Measurements from ENCODE around the gene TSPAN2. TPM values are rescaled to one million over a fixed set of nuclear protein-coding genes. Genes with fewer than 3 reads are reported as not detected.

The TSPAN2 gene
- total and polyA plus RNA-seq, 8 donors: 1.6 to 10.2 (median 2.6) TPM

DNA sequence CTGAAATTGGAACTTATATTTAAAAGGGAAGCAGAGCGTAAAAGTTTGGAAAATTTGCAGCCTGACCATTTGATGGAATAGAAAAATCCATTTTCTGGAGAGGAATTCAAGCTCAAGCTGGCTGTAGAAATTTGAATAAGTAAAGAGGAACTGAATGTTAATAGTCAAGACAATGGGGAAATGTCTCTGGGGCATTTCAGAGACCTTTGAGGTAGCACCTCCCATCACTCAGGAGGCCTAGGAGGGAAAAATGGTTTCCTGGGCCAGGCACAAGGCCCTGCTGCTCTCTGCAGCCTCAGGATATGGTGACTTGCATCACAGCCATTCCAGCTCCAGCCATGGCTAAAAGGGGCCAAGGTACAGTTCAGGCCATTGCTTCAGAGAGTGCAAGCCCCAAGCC is 77.3 kb downstream of the TSPAN2 start:
- H3K36me3 ChIP-seq: no peaks in the 10 kb centered on the region
- intact Hi-C loops (cut with DNase I): no loop called here
- no peaks in the 10 kb centered on the region for H3K27me3 ChIP-seq
- no peaks in the 10 kb centered on the region for H3K4me1 ChIP-seq
- TF ChIP-seq, protein P1, sequence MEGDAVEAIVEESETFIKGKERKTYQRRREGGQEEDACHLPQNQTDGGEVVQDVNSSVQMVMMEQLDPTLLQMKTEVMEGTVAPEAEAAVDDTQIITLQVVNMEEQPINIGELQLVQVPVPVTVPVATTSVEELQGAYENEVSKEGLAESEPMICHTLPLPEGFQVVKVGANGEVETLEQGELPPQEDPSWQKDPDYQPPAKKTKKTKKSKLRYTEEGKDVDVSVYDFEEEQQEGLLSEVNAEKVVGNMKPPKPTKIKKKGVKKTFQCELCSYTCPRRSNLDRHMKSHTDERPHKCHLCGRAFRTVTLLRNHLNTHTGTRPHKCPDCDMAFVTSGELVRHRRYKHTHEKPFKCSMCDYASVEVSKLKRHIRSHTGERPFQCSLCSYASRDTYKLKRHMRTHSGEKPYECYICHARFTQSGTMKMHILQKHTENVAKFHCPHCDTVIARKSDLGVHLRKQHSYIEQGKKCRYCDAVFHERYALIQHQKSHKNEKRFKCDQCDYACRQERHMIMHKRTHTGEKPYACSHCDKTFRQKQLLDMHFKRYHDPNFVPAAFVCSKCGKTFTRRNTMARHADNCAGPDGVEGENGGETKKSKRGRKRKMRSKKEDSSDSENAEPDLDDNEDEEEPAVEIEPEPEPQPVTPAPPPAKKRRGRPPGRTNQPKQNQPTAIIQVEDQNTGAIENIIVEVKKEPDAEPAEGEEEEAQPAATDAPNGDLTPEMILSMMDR (IDR thresholded peaks at IDR 0.05): no peak
- DNase-seq: no peak
- no peak for ATAC-seq
- no peak overlapping the region for H3K4me3 ChIP-seq
- WGBS, 2 donors: 90 to 93% methylated on average over 1 of the region's 1 CpG
- no peak for FAIRE-seq
- H3K27ac ChIP-seq: no peak overlapping the region
- no peaks in the 10 kb centered on the region for H3K9me3 ChIP-seq

DNA sequence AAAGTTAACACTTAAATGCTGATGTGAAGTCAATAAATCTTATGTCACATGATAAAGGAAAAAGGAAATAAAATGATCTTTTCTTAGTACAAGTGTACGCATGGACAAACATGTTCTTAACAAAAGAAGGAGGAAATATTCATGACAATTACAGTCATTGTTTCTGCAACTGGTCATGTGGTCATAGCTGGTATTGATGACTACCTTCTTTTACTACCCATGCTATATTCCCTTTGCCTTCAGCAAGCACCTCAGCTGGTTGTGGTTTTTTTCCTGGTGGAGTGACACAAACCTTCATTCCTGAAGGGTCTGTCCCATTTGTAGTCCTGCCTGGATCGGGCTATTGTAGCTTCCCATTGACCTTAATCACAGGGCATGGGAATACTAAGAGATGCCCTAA is 83.1 kb downstream of the TSPAN2 start:
- TF ChIP-seq, protein P1 (IDR thresholded peaks at IDR 0.05): no peak
- WGBS, 2 donors: 79 to 84% methylated on average over 2 of the region's 2 CpGs
- no peaks in the 10 kb centered on the region for H3K4me1 ChIP-seq
- H3K4me3 ChIP-seq: no peak overlapping the region
- H3K27ac ChIP-seq: no peak overlapping the region
- ATAC-seq: no peak
- H3K9me3 ChIP-seq: no peaks in the 10 kb centered on the region
- intact Hi-C loops (cut with DNase I): no loop called here
- no peak for FAIRE-seq
- no peaks in the 10 kb centered on the region for H3K36me3 ChIP-seq
- no peaks in the 10 kb centered on the region for H3K27me3 ChIP-seq
- DNase-seq: no peak

Other genes with a start within 250 kb of the TSPAN2 start
- gene SYCP1, start 234.6 kb downstream of the TSPAN2 start, total RNA-seq: not detected
- gene SYCP1, start 234.6 kb downstream of the TSPAN2 start, polyA plus RNA-seq: not detected
- gene TSHB, start 59.7 kb downstream of the TSPAN2 start, total RNA-seq: not detected
- not detected for gene TSHB, start 59.7 kb downstream of the TSPAN2 start, polyA plus RNA-seq
- gene NGF, start 248.7 kb upstream of the TSPAN2 start, total RNA-seq: under 1 TPM in 4 of 6 donors, not detected in 2; 0.25 to 0.72 (median 0.40) TPM
- 1 to 10 TPM in 1 of 2 donors, under 1 TPM in 1; 0.59 to 1.1 TPM for gene NGF, start 248.7 kb upstream of the TSPAN2 start, polyA plus RNA-seq